Measurements from ENCODE around the gene RUVBL2. TPM values are rescaled to one million over a fixed set of nuclear protein-coding genes. Genes with fewer than 3 reads are reported as not detected.

RUVBL2 gene
- total RNA-seq, 3 donors from 2014 or later = 208 to 257 (median 230) TPM

Other genes starting within 250 kb of the RUVBL2 start
- gene IZUMO1, start 247.0 kb upstream of the RUVBL2 start, total RNA-seq = not detected
- gene FUT1, start 241.2 kb upstream of the RUVBL2 start, total RNA-seq = under 1 TPM; 0.13 to 0.22 (median 0.18) TPM
- gene FGF21, start 238.4 kb upstream of the RUVBL2 start, total RNA-seq = not detected
- gene BCAT2, start 182.9 kb upstream of the RUVBL2 start, total RNA-seq = 10 to 100 TPM; 73.0 to 81.7 (median 78.2) TPM
- under 1 TPM; 0.37 to 0.65 (median 0.61) TPM for gene HSD17B14, start 157.4 kb upstream of the RUVBL2 start, total RNA-seq
- gene PLEKHA4, start 125.3 kb upstream of the RUVBL2 start, total RNA-seq = 1 to 10 TPM; 4.1 to 4.6 (median 4.6) TPM
- 100 to 1,000 TPM in 2 of 3 donors, 10 to 100 TPM in 1; 76.0 to 134 (median 110) TPM for gene PPP1R15A, start 121.5 kb upstream of the RUVBL2 start, total RNA-seq
- gene TULP2, start 95.1 kb upstream of the RUVBL2 start, total RNA-seq = under 1 TPM in 1 of 3 donors, not detected in 2; 0.69 TPM
- 10 to 100 TPM; 88.5 to 90.0 (median 89.3) TPM for gene NUCB1, start 93.6 kb upstream of the RUVBL2 start, total RNA-seq
- gene DHDH, start 60.2 kb upstream of the RUVBL2 start, total RNA-seq = not detected
- 100 to 1,000 TPM; 200 to 250 (median 203) TPM for gene BAX, start 39.0 kb upstream of the RUVBL2 start, total RNA-seq
- gene FTL, start 28.6 kb upstream of the RUVBL2 start, total RNA-seq = 1,000 to 10,000 TPM in 2 of 3 donors, 100 to 1,000 TPM in 1; 996 to 1,080 (median 1,001) TPM
- gene GYS1, start 578 bp upstream of the RUVBL2 start, total RNA-seq = 10 to 100 TPM; 34.5 to 41.1 (median 35.5) TPM
- not detected for gene LHB, start 23.2 kb downstream of the RUVBL2 start, total RNA-seq
- not detected for gene CGB3, start 30.4 kb downstream of the RUVBL2 start, total RNA-seq
- gene CGB2, start 38.0 kb downstream of the RUVBL2 start, total RNA-seq = not detected
- gene CGB1, start 43.0 kb downstream of the RUVBL2 start, total RNA-seq = not detected
- gene CGB5, start 50.0 kb downstream of the RUVBL2 start, total RNA-seq = not detected
- not detected for gene CGB8, start 55.2 kb downstream of the RUVBL2 start, total RNA-seq
- not detected for gene CGB7, start 63.9 kb downstream of the RUVBL2 start, total RNA-seq
- not detected for gene NTF4, start 70.9 kb downstream of the RUVBL2 start, total RNA-seq
- gene KCNA7, start 78.8 kb downstream of the RUVBL2 start, total RNA-seq = not detected
- 100 to 1,000 TPM; 278 to 294 (median 283) TPM for gene SNRNP70, start 91.6 kb downstream of the RUVBL2 start, total RNA-seq
- gene LIN7B, start 120.5 kb downstream of the RUVBL2 start, total RNA-seq = 1 to 10 TPM; 4.0 to 6.3 (median 4.2) TPM
- gene C19orf73, start 125.3 kb downstream of the RUVBL2 start, total RNA-seq = 1 to 10 TPM; 1.5 to 2.9 (median 2.6) TPM
- gene PPFIA3, start 125.7 kb downstream of the RUVBL2 start, total RNA-seq = 1 to 10 TPM; 3.4 to 5.0 (median 4.0) TPM
- not detected for gene HRC, start 161.5 kb downstream of the RUVBL2 start, total RNA-seq
- under 1 TPM; 0.37 to 0.43 (median 0.38) TPM for gene TRPM4, start 163.9 kb downstream of the RUVBL2 start, total RNA-seq

Data from activated T-cell treated with anti-CD3 and anti-CD28 coated beads, Interleukin-2, amount 50 U/mL, for 4 hours (primary cell).